ENCODE measurements around the gene FCHO1. TPM values are rescaled to one million over a fixed set of nuclear protein-coding genes. Genes with fewer than 3 reads are reported as not detected.
A peak's percentile ranks its signal among the peaks of the same experiment; 100 is the strongest.

FCHO1 gene
- total and polyA plus RNA-seq, 11 donors: 0.29 to 3.3 (median 0.67) TPM

- peaks cover 0 to 37% (median 6%) of the 10 kb centered on the region in 9 donors for H3K27me3 ChIP-seq
Observed at GRCh38 chr19:17802137-17802858, 51.0 kb downstream of the FCHO1 start.

DNA sequence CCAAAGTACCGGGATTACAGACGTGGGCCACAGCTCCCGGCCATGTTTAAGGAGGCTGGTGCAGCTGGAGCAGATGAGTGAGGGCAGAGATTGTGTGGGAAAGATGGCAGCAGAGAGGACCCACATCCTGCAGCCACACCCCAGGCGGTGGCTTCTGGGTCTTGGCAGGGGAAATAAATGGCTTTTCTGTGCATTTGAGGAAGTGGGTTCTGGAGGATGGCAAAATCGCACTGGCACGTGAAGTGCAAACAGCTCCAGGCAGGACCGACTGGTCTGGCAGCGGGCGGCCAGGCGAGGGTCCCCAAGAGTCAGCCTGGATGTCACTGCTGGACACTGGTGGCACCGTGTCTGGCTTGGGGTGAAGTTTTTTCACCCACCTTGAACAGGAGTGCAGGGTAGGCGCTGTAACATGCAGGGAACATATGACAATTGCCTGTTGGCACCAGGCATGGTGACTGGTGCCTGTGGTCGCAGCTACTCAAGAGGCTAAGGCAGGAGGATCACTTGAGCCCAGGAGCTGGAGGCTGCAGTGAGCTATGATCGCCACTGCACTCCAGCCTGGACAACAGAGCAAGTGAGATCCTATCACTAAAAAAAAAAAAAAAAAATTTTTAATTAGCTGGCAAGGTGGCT, 52.1 kb downstream of the FCHO1 start:
- Histone ChIP-seq H3K9me3 (no peaks in the 10 kb centered on the region), H3K4me1 (peaks cover 0 to 13% (median 0%) of the 10 kb centered on the region in 12 donors), H3K27ac (no peak overlapping the region), H3K27me3 (peaks cover 0 to 42% (median 6%) of the 10 kb centered on the region in 9 donors), H3K4me3 (no peak overlapping the region), H3K36me3 (no peaks in the 10 kb centered on the region)
- intact Hi-C loops (cut with DNase I): no loop called here
- ATAC-seq (peak in 2 of 4 donors; percentile 16 to 53), DNase-seq (no peak)
- TF ChIP-seq CTCF (IDR thresholded peaks at IDR 0.05) (no peak), POLR2A (IDR thresholded peaks at IDR 0.05) (no peak)
- WGBS, 4 donors: 62 to 68% (median 64%) methylated on average over 14 of the region's 14 CpGs

More at GRCh38 chr19:17802137-17802858, 51.0 kb downstream of the FCHO1 start:
- intact Hi-C loops (cut with DNase I): no loop called here
- ATAC-seq: no peak
- Histone ChIP-seq H3K4me3 (no peak overlapping the region), H3K9me3 (no peaks in the 10 kb centered on the region), H3K27ac (no peak overlapping the region), H3K36me3 (no peaks in the 10 kb centered on the region), H3K4me1 (peaks cover 0 to 13% (median 0%) of the 10 kb centered on the region in 12 donors)
- DNase-seq: no peak
- WGBS, 4 donors: 62 to 67% (median 65%) methylated on average over 12 of the region's 12 CpGs
- no peak for TF ChIP-seq POLR2A (IDR thresholded peaks at IDR 0.05)
- TF ChIP-seq CTCF (IDR thresholded peaks at IDR 0.05): no peak

GRCh38 chr19:17805427-17805826, 54.1 kb downstream of the FCHO1 start:
- Histone ChIP-seq H3K27me3 (peaks cover 0 to 35% (median 6%) of the 10 kb centered on the region in 9 donors), H3K4me1 (peaks cover 0 to 13% (median 0%) of the 10 kb centered on the region in 12 donors), H3K27ac (no peak overlapping the region), H3K4me3 (no peak overlapping the region), H3K36me3 (no peaks in the 10 kb centered on the region), H3K9me3 (no peaks in the 10 kb centered on the region)
- 78 to 87% (median 84%) methylated on average over 4 of the region's 4 CpGs for WGBS, 4 donors
- intact Hi-C loops (cut with DNase I): no loop called here
- TF ChIP-seq CTCF (IDR thresholded peaks at IDR 0.05) (no peak), POLR2A (IDR thresholded peaks at IDR 0.05) (no peak)
- no peak for ATAC-seq
- DNase-seq: no peak

DNA sequence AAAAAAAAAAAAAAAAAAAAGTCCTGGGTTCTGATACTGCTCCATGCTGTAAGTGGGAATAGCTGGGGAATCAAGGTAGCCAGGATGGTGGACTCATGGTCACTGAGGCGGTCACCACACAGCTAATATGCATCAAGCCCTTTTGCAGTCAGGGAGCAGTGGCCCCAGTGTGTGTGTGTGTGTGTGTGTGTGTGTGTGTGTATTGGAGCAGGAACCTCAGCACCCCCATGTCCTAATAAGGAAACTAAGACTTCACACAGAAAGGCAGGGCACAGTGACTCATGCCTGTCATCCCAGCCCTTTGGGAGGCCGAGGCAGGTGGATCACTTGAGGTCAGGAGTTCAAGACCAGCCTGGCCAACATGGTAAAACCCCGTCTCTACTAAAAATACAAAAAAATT, 55.7 kb downstream of the FCHO1 start:
- DNase-seq (no peak), ATAC-seq (no peak)
- no peak for TF ChIP-seq POLR2A (IDR thresholded peaks at IDR 0.05)
- no peak for TF ChIP-seq CTCF (IDR thresholded peaks at IDR 0.05)
- no peak overlapping the region for H3K27ac ChIP-seq
- no peak overlapping the region for H3K4me3 ChIP-seq
- peaks cover 0 to 8% (median 0%) of the 10 kb centered on the region in 12 donors for H3K9me3 ChIP-seq
- peaks cover 0 to 13% (median 0%) of the 10 kb centered on the region in 12 donors for H3K4me1 ChIP-seq
- intact Hi-C loops (cut with DNase I): no loop called here
- H3K36me3 ChIP-seq: no peaks in the 10 kb centered on the region
- 63 to 75% (median 72%) methylated on average over 3 of the region's 3 CpGs for WGBS, 4 donors
- H3K27me3 ChIP-seq: peaks cover 0 to 24% (median 6%) of the 10 kb centered on the region in 9 donors
